OCI-LY1 (cell line): ENCODE data around the gene PGA3.

Experiments used
- H2AFZ ChIP-seq: fragments of 200-600 bp; sonication (generic), shearing (Covaris generic); 2 replicates; pipeline ENCODE4 v1.6.0; 2014; ENCODE audit warnings: antibody characterized with exemption, mild to moderate bottlenecking, low read length
- H3F3A ChIP-seq: fragments of 200-600 bp; sonication (generic), shearing (Covaris generic); 2 replicates; pipeline ENCODE4 v1.6.0; 2014; ENCODE audit warnings: mild to moderate bottlenecking, antibody characterized with exemption, low read length, moderate library complexity; ENCODE audit not compliant: insufficient read depth
- H3K27ac ChIP-seq: fragments of 200-600 bp; sonication (generic); 2 replicates; pipeline ENCODE4 v1.5.1; 2014; ENCODE audit warnings: low read length, mixed run types, mild to moderate bottlenecking, low read depth; ENCODE audit not compliant: poor library complexity, severe bottlenecking
- H3K27me3 ChIP-seq: fragments of 200-600 bp; sonication (generic); 2 replicates; pipeline ENCODE4 v1.6.0; 2014; ENCODE audit warnings: antibody characterized with exemption, mild to moderate bottlenecking, low read length, moderate library complexity; ENCODE audit not compliant: insufficient read depth
- H3K36me3 ChIP-seq: fragments of 200-600 bp; sonication (generic); 2 replicates; pipeline ENCODE4 v1.6.1; 2014; ENCODE audit warnings: mild to moderate bottlenecking, antibody characterized with exemption, low read length, moderate library complexity, mixed read lengths; ENCODE audit not compliant: insufficient read depth
- H3K4me1 ChIP-seq: fragments of 200-600 bp; sonication (generic); 2 replicates; pipeline ENCODE4 v1.5.1; 2014; ENCODE audit warnings: mild to moderate bottlenecking, low read length, moderate library complexity; ENCODE audit not compliant: insufficient read depth, severe bottlenecking
- H3K4me2 ChIP-seq: fragments of 200-600 bp; sonication (generic), shearing (Covaris generic); 2 replicates; pipeline ENCODE4 v1.6.1; 2014; ENCODE audit warnings: low read length
- H3K4me3 ChIP-seq: fragments of 200-600 bp; sonication (generic); 2 replicates; pipeline ENCODE4 v1.5.1; 2014; ENCODE audit warnings: low read length, low read depth, mild to moderate bottlenecking, mixed read lengths; ENCODE audit not compliant: poor library complexity, severe bottlenecking
- H3K79me2 ChIP-seq: fragments of 200-600 bp; shearing (Covaris generic); 2 replicates; pipeline ENCODE4 v1.6.1; 2016; ENCODE audit warnings: mixed run types, low read length, mixed read lengths; ENCODE audit not compliant: insufficient read depth
- H3K9ac ChIP-seq: fragments of 200-600 bp; sonication (generic), shearing (Covaris generic); 2 replicates; pipeline ENCODE4 v1.6.1; 2014; ENCODE audit warnings: mild to moderate bottlenecking, low read length, mixed read lengths
- H3K9me2 ChIP-seq: fragments of 200-600 bp; sonication (generic), shearing (Covaris generic); 2 replicates; pipeline ENCODE4 v1.6.1; 2014; ENCODE audit warnings: low read depth, mild to moderate bottlenecking, low read length, mixed read lengths
- H3K9me3 ChIP-seq: fragments of 200-600 bp; shearing (Covaris generic); 2 replicates; pipeline ENCODE4 v1.6.1; 2014; ENCODE audit warnings: low read length, mixed read lengths
- H4K20me1 ChIP-seq: fragments of 200-600 bp; sonication (generic), shearing (Covaris generic); 2 replicates; pipeline ENCODE4 v1.6.0; 2016; ENCODE audit warnings: mild to moderate bottlenecking, low read length; ENCODE audit not compliant: insufficient read depth
- CTCF ChIP-seq: fragments of 200-600 bp; sonication (generic), shearing (Covaris generic); IDR thresholded peaks from 2 replicates; pipeline ENCODE4 v1.5.1; 2017; ENCODE audit warnings: mild to moderate bottlenecking, antibody characterized with exemption, low read length, moderate library complexity, mixed read lengths
- EZH2 ChIP-seq: fragments of 200-600 bp; sonication (generic), shearing (Covaris generic); IDR thresholded peaks from 2 replicates; pipeline ENCODE4 v1.8.0; 2017; ENCODE audit warnings: borderline replicate concordance, mixed run types, mild to moderate bottlenecking, antibody characterized with exemption, low read length, moderate library complexity, mixed read lengths

The PGA3 gene

GRCh38 chr11:61162092-61162941 is 41.0 kb upstream of the PGA3 start:
- no peaks in the 10 kb centered on the region for H3K9me2 ChIP-seq
- H3K36me3 ChIP-seq: peaks cover 5% of the 10 kb centered on the region; the same call in 1 of the 2 replicates
- peaks cover under 1% of the 10 kb centered on the region; the same call in 1 of the 2 replicates for H3K27me3 ChIP-seq
- H3K4me2 ChIP-seq: peak overlapping the region; percentile 99
- peaks cover 26% of the 10 kb centered on the region for H3K4me1 ChIP-seq
- H2AFZ ChIP-seq: 0 out of 2 replicates have a peak overlapping the region, but pooled peaks have one; percentile 4
- peak overlapping the region; percentile 90 for H3K4me3 ChIP-seq
- peaks cover 6% of the 10 kb centered on the region; the same call in 1 of the 2 replicates for H3F3A ChIP-seq
- no peaks in the 10 kb centered on the region for H4K20me1 ChIP-seq
- peak overlapping the region; percentile 81 for H3K9ac ChIP-seq
- peak overlapping the region; percentile 89 for H3K27ac ChIP-seq
- no peak for TF ChIP-seq EZH2
- no peak for TF ChIP-seq CTCF
- H3K9me3 ChIP-seq: no peaks in the 10 kb centered on the region
- H3K79me2 ChIP-seq: no peaks in the 10 kb centered on the region

GRCh38 chr11:61163021-61163420 is 40.3 kb upstream of the PGA3 start:
- Histone ChIP-seq H3K4me1 (peaks cover 26% of the 10 kb centered on the region), H3K9me2 (no peaks in the 10 kb centered on the region), H3K9ac (no peak overlapping the region), H3K79me2 (no peaks in the 10 kb centered on the region), H3F3A (peaks cover 6% of the 10 kb centered on the region; the same call in 1 of the 2 replicates), H2AFZ (no peak overlapping the region), H3K36me3 (no peaks in the 10 kb centered on the region), H3K9me3 (no peaks in the 10 kb centered on the region), H3K27ac (no peak overlapping the region), H3K27me3 (peaks cover 5% of the 10 kb centered on the region; the same call in 1 of the 2 replicates), H3K4me2 (no peak overlapping the region), H3K4me3 (no peak overlapping the region), H4K20me1 (no peaks in the 10 kb centered on the region)
- TF ChIP-seq CTCF (no peak), EZH2 (no peak)

GRCh38 chr11:61163714-61164605 is 39.4 kb upstream of the PGA3 start:
- no peaks in the 10 kb centered on the region for H3K79me2 ChIP-seq
- peaks cover 9% of the 10 kb centered on the region; the same call in 1 of the 2 replicates for H3K27me3 ChIP-seq
- TF ChIP-seq EZH2 (no peak), CTCF (no peak)
- H3K9ac ChIP-seq: no peak overlapping the region
- no peak overlapping the region for H3K4me3 ChIP-seq
- no peak overlapping the region for H2AFZ ChIP-seq
- no peaks in the 10 kb centered on the region for H4K20me1 ChIP-seq
- H3K4me2 ChIP-seq: no peak overlapping the region
- H3K9me2 ChIP-seq: no peaks in the 10 kb centered on the region
- H3K36me3 ChIP-seq: no peaks in the 10 kb centered on the region
- peaks cover 26% of the 10 kb centered on the region for H3K4me1 ChIP-seq
- H3F3A ChIP-seq: no peaks in the 10 kb centered on the region
- no peak overlapping the region for H3K27ac ChIP-seq
- H3K9me3 ChIP-seq: no peaks in the 10 kb centered on the region
